Astrocyte of the spinal cord (primary cell): ENCODE data around the gene C10orf62.

Experiments
- DNase-seq: peaks from one replicate; pipeline ENCODE4 v3.0.0; 2011; ENCODE audit warnings: low read depth, low spot score
- H3K4me3 ChIP-seq: 2 replicates; pipeline ENCODE4 v1.5.1; 2011; ENCODE audit warnings: low read depth, mild to moderate bottlenecking, low read length, moderate library complexity
- in situ Hi-C: cut with HindIII; loops from 2 replicates; pipeline ENCODE4 v1.10.0; 2017; ENCODE audit warnings: low sequenced_read_pairs
- TF ChIP-seq, protein P1 (sequence below): IDR thresholded peaks from 2 replicates; pipeline ENCODE4 v1.5.1; 2012; ENCODE audit warnings: low read depth, mild to moderate bottlenecking, low read length, inconsistent platforms

Gene C10orf62

DNA sequence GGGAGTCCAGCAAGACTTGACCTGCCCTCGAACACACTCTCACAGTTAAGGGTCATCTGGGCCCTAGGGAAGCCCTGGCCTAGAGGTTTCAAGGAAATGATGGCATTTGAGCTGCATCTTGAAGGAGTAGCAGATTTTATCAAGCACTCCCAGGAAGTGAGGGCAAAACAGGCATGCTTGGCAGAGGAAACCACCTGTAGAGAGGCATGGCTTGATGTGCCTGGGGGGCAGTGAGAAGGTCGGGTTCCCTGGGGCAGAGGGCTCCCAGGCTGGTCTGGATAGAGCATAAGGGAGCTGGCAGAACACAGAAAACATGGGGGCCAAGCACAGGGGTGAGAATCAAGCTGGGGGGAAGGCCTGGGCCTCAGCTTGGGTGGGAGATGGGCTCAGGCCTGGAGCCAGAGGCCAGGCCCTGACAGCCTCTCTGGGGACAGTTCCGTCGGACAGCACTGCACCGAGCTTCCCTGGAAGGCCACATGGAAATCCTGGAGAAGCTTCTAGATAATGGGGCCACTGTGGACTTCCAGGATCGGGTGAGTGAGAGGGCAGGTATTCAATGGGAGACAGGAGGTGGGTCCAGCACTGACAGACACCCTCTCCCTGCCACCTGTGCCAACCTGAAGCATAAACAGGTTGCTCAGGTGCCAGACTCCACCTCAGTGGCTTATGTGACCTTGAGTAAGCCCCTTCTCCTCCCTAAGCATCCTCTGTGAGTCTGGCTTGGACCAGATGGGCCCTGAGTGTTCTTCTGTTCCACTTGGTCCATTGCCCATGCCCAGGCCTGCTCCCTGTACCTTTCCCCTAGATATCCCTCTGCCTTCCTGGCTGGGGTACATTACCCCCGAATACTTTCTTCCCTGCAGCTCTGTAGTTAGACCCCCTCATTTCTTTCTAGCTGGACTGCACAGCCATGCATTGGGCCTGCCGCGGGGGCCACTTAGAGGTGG lies 8.8 kb upstream of the C10orf62 start:
- in situ Hi-C loops = no loop called here
- no peak overlapping the region for H3K4me3 ChIP-seq
- TF ChIP-seq, protein P1, sequence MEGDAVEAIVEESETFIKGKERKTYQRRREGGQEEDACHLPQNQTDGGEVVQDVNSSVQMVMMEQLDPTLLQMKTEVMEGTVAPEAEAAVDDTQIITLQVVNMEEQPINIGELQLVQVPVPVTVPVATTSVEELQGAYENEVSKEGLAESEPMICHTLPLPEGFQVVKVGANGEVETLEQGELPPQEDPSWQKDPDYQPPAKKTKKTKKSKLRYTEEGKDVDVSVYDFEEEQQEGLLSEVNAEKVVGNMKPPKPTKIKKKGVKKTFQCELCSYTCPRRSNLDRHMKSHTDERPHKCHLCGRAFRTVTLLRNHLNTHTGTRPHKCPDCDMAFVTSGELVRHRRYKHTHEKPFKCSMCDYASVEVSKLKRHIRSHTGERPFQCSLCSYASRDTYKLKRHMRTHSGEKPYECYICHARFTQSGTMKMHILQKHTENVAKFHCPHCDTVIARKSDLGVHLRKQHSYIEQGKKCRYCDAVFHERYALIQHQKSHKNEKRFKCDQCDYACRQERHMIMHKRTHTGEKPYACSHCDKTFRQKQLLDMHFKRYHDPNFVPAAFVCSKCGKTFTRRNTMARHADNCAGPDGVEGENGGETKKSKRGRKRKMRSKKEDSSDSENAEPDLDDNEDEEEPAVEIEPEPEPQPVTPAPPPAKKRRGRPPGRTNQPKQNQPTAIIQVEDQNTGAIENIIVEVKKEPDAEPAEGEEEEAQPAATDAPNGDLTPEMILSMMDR = no peak
- no peak for DNase-seq

DNA sequence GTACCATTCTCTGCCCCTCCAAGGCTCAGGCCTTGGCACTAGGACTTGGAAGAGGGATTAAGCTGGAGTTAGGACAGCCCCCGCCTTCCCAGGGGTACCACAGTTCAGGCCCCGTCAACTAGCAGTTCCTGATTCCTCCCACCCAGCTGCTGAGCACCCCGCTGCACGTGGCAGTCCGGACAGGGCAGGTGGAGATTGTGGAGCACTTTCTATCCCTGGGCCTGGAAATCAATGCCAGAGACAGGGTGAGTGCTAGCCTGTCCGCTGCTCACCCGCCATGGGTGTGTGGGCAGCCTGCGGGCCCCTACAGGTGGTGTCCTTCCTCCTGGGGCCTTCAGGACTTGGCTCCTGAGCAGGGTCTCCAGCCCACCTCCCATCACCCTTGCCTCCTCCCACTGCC lies 7.4 kb upstream of the C10orf62 start:
- TF ChIP-seq, protein P1 = no peak
- in situ Hi-C loops = no loop called here
- no peak overlapping the region for H3K4me3 ChIP-seq
- DNase-seq = no peak

DNA sequence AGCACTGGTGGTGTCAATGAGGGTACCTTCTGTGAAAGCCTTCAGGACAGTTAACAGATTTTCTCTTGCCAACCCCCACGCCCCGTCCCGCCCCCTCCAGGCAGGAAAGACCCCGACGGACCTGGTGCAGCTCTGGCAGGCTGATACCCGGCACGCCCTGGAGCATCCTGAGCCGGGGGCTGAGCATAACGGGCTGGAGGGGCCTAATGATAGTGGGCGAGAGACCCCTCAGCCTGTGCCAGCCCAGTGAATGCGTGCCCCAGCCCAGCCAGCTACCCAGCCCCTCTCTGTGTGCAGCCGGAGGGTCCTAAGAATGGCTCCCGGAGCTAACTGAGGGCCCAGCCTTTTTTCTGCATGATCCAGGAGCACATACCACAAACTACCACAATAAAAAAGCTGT lies 6.0 kb upstream of the C10orf62 start:
- DNase-seq = no peak
- no peak overlapping the region for H3K4me3 ChIP-seq
- TF ChIP-seq, protein P1 = no peak
- in situ Hi-C loops = no loop called here

DNA sequence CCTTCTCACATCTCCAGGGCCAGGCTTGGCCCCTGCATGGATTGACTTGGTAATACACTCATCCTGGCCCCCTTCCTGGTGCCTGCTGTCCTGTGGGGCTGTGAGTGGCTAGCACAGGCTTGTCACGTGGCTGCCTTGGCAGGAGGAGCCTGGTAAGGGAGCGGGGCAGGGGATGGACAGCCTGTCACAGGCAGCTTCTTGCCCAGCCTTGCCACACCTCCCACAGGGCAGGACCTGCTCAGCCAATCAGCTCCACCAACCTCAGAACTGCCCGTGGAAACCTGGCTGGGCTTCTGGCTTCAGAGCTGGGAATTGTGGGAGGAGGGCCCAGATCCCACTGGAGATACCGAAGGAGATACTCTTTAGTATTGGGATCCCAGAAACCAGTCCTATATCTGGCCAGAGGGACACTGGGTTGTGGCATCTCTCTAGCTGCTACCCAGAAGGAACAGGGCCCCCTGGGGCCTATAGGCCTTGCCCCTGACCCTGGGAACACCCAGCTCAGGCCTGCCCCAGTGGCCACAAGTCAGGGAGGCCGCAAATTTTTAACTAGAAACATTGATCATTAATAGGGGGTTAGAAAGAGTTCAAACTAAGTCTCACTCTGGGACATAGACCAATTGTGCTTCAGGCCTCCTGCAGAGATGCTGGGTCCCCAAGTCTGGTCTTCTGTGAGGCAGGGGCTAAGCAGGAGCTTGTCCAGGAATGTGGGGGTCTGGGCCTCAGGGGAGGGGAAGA lies 5.3 kb upstream of the C10orf62 start, which contains the start of gene HOGA1:
HOGA1 (plus strand) TSS at position 330 of the 738 bp plus-strand sequence; CDS start at position 645, 315 bp downstream.
- TF ChIP-seq, protein P1 = no peak
- in situ Hi-C loops = no loop called here
- peak; percentile 73 for DNase-seq
- no peak within 1 kb of the TSS for H3K4me3 ChIP-seq

DNA sequence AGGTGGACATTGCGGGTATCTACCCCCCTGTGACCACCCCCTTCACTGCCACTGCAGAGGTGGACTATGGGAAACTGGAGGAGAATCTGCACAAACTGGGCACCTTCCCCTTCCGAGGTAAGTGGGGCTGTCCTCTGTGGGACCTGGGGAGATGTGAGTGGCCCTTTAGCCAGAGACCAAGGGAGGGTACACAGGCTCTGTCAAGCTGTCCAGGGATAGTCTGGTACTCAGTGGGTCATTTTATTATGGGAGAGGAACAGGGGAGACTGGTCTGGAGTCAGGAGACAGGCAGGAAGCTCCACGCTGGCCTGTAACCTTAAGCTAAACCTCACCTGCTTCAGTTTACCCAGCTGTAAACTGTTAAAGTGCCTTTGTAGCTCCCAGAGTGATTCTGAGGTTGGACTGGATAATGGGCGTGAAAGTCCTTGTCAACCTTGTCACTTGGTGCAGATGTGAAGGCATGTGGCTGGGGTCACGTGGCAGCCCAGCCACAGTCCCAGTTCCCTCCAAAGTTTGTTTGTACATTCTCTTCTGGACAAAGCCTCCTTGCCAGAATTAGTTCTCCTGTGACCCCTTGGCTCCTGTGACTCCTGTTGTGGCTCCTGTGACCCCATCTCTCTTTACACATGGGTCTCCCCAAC lies 4.6 kb upstream of the C10orf62 start:
- DNase-seq = no peak
- in situ Hi-C loops = no loop called here
- no peak overlapping the region for H3K4me3 ChIP-seq
- TF ChIP-seq, protein P1 = no peak

DNA sequence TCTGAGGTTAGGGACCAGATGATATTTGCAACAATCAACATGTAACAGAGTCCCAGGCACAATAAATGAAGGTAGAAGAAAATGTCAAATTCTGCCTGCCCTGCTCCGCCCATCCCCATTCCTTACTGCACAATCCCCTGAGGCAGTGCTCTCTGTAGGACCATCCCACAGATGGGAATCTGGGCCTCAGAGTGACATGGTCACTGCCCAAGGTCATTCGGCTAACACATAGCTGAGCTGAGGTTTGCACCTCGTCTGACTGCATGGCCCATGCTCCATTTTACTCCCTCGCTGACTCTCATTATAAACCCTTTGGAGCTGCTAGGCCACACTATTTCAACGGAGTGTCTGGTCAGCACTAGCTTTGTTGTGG lies 4.1 kb upstream of the C10orf62 start:
- no peak overlapping the region for H3K4me3 ChIP-seq
- in situ Hi-C loops = no loop called here
- TF ChIP-seq, protein P1 = no peak
- no peak for DNase-seq
